HepG2 (cell line): ENCODE results near the gene SRSF10. TPM values are rescaled to one million over a fixed set of nuclear protein-coding genes. Genes with fewer than 3 reads are reported as not detected.

Source experiments
- EZH2 ChIP-seq: conservative IDR thresholded peaks from 2 replicates; pipeline ENCODE4 v1.6.1; 2012; ENCODE audit warnings: mild to moderate bottlenecking, low read depth, low read length, moderate library complexity
- GPBP1L1 ChIP-seq: sonication (generic); formaldehyde crosslinking; IDR thresholded peaks from 2 replicates; pipeline ENCODE4 v1.5.0; 2020; ENCODE audit warnings: mild to moderate bottlenecking, missing genetic modification reagents
- GTF2F1 ChIP-seq: fragments of 150-350 bp; IDR thresholded peaks from 2 replicates; pipeline ENCODE4 v1.6.1; 2014; ENCODE audit warnings: low read length
- HHEX ChIP-seq: IDR thresholded peaks from 2 replicates; pipeline ENCODE4 v1.6.1; 2016; ENCODE audit warnings: control low read depth
- KLF9 ChIP-seq: IDR thresholded peaks from 2 replicates; pipeline ENCODE4 v1.6.1; 2016; ENCODE audit warnings: low read depth
- MAFG ChIP-seq: sonication (generic); formaldehyde crosslinking; IDR thresholded peaks from 2 replicates; pipeline ENCODE4 v1.5.1; 2020; ENCODE audit warnings: mild to moderate bottlenecking, missing genetic modification reagents
- NFRKB ChIP-seq: fragments of 450-650 bp; IDR thresholded peaks from 2 replicates; pipeline ENCODE4 v1.6.1; 2017
- NR3C1 ChIP-seq: sonication (generic); formaldehyde crosslinking; IDR thresholded peaks from 2 replicates; pipeline ENCODE4 v1.4.0; 2020; ENCODE audit warnings: missing genetic modification reagents
- PAWR ChIP-seq: sonication (generic); formaldehyde crosslinking; IDR thresholded peaks from 2 replicates; pipeline ENCODE4 v1.4.0; 2020; ENCODE audit warnings: missing genetic modification reagents, mild to moderate bottlenecking, borderline replicate concordance
- PCBP2 ChIP-seq: fragments of 200-400 bp; formaldehyde crosslinking; optimal IDR thresholded peaks from 2 replicates; pipeline ENCODE3; 2018; ENCODE audit warnings: low read length, low read depth; ENCODE audit not compliant: poor library complexity, severe bottlenecking
- PHF8 ChIP-seq: sonication (generic); formaldehyde crosslinking; IDR thresholded peaks from 2 replicates; pipeline ENCODE4 v1.5.0; 2020; ENCODE audit warnings: missing genetic modification reagents
- SIX1 ChIP-seq: sonication (generic); formaldehyde crosslinking; IDR thresholded peaks from 2 replicates; pipeline ENCODE4 v1.4.0; 2020; ENCODE audit warnings: missing genetic modification reagents, borderline replicate concordance
- SP5 ChIP-seq: IDR thresholded peaks from 2 replicates; pipeline ENCODE4 v1.6.1; 2016; ENCODE audit warnings: low read depth, borderline replicate concordance
- TERF1 ChIP-seq: sonication (generic); formaldehyde crosslinking; IDR thresholded peaks from 2 replicates; pipeline ENCODE4 v1.8.0; 2022; ENCODE audit warnings: mild to moderate bottlenecking, missing genetic modification reagents, moderate library complexity
- XRCC5 ChIP-seq: fragments of 200-400 bp; formaldehyde crosslinking; optimal IDR thresholded peaks from 2 replicates; pipeline ENCODE3; 2017; ENCODE audit warnings: mild to moderate bottlenecking, low read length
- ZFP36L1 ChIP-seq: sonication (generic); formaldehyde crosslinking; IDR thresholded peaks from 2 replicates; pipeline ENCODE4 v1.8.0; 2022; ENCODE audit warnings: mild to moderate bottlenecking, missing genetic modification reagents, moderate library complexity
- ZNF30 ChIP-seq: sonication (generic); formaldehyde crosslinking; IDR thresholded peaks from 2 replicates; pipeline ENCODE4 v1.5.0; 2020; ENCODE audit warnings: mild to moderate bottlenecking, missing genetic modification reagents
- ZNF558 ChIP-seq: sonication (generic); formaldehyde crosslinking; IDR thresholded peaks from 2 replicates; pipeline ENCODE4 v1.9.0; 2022; ENCODE audit warnings: mild to moderate bottlenecking, missing genetic modification reagents, borderline replicate concordance
- ZNF660 ChIP-seq: sonication (generic); formaldehyde crosslinking; IDR thresholded peaks from 2 replicates; pipeline ENCODE4 v1.5.1; 2020; ENCODE audit warnings: mild to moderate bottlenecking, low read depth, missing genetic modification reagents, borderline replicate concordance
- ZNF790 ChIP-seq: sonication (generic); formaldehyde crosslinking; IDR thresholded peaks from 2 replicates; pipeline ENCODE4 v1.8.0; 2022; ENCODE audit warnings: missing genetic modification reagents, mild to moderate bottlenecking, borderline replicate concordance
- ZNF879 ChIP-seq: sonication (generic); formaldehyde crosslinking; IDR thresholded peaks from 2 replicates; pipeline ENCODE4 v1.8.1; 2023; ENCODE audit warnings: missing genetic modification reagents
- polyA plus RNA-seq, 8 experiments: library from polyadenylated mRNA; depleted of rRNA in 3 of 8; stranded (reverse) in 7 of 8; unstranded in 1 of 8; fragments of >200 nt; fragmentation: Illumina TruSeq in 4 of 8; extraction: Trizol in 4 of 8; gene quantifications; 2 replicates each; pipeline versions ENCODE4 v1.2.1 to v1.2.3, GENCODE V29; 2011 to 2016; ENCODE audit warnings: low read depth in 4 of 8, missing spikeins in 1 of 8, mixed read lengths in 1 of 8; ENCODE audit not compliant: insufficient read depth in 1 of 8
- total RNA-seq, 5 experiments: library from RNA; depleted of rRNA; stranded (reverse); fragments of >200 nt; fragmentation: Illumina TruSeq; extraction: Trizol; gene quantifications; 2 replicates each; pipeline ENCODE4 v1.2.3, GENCODE V29; 2016; ENCODE audit warnings: low read depth in 1 of 5
- TF ChIP-seq, protein P1 (sequence below): sonication (generic); formaldehyde crosslinking; IDR thresholded peaks from 2 replicates; pipeline ENCODE4 v1.5.1; 2020; ENCODE audit warnings: missing genetic modification reagents, mild to moderate bottlenecking, borderline replicate concordance
- TF ChIP-seq, protein P2 (sequence below): IDR thresholded peaks from 2 replicates; pipeline ENCODE4 v1.6.1; 2016

SRSF10 gene
- total and polyA plus RNA-seq, 2 of the 13 experiments (the other 11 are each of a cell fraction or from before 2014, with no cell fraction given) = 126 to 186 TPM

GRCh38 chr1:24021403-24022266 is 41.5 kb upstream of the SRSF10 start (continued):
- TF ChIP-seq PCBP2 (no peak), ZFP36L1 (CRISPR knock-in tag) (peak; percentile 78), ZNF790 (CRISPR knock-in tag) (no peak; the same call in 1 of the 2 replicates), TERF1 (no peak), SIX1 (CRISPR knock-in tag) (peak; percentile 87), ZNF30 (no peak), HHEX (peak; percentile 78), GPBP1L1 (no peak), PAWR (CRISPR knock-in tag) (no peak), XRCC5 (no peak), KLF9 (CRISPR knock-in tag) (peak; percentile 79; the same call in 1 of the 2 replicates), ZNF879 (CRISPR knock-in tag) (no peak), MAFG (CRISPR knock-in tag) (no peak), SP5 (CRISPR knock-in tag) (peak; percentile 77; the same call in 1 of the 2 replicates), EZH2 (no peak), NFRKB (no peak), NR3C1 (CRISPR knock-in tag) (no peak), ZNF660 (CRISPR knock-in tag) (no peak), PHF8 (CRISPR knock-in tag) (0 out of 2 replicates have a peak, but pooled peaks have one; percentile 20), GTF2F1 (no peak), ZNF558 (CRISPR knock-in tag) (no peak)
- TF ChIP-seq, protein P1, sequence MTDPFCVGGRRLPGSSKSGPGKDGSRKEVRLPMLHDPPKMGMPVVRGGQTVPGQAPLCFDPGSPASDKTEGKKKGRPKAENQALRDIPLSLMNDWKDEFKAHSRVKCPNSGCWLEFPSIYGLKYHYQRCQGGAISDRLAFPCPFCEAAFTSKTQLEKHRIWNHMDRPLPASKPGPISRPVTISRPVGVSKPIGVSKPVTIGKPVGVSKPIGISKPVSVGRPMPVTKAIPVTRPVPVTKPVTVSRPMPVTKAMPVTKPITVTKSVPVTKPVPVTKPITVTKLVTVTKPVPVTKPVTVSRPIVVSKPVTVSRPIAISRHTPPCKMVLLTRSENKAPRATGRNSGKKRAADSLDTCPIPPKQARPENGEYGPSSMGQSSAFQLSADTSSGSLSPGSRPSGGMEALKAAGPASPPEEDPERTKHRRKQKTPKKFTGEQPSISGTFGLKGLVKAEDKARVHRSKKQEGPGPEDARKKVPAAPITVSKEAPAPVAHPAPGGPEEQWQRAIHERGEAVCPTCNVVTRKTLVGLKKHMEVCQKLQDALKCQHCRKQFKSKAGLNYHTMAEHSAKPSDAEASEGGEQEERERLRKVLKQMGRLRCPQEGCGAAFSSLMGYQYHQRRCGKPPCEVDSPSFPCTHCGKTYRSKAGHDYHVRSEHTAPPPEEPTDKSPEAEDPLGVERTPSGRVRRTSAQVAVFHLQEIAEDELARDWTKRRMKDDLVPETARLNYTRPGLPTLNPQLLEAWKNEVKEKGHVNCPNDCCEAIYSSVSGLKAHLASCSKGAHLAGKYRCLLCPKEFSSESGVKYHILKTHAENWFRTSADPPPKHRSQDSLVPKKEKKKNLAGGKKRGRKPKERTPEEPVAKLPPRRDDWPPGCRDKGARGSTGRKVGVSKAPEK = no peak
- TF ChIP-seq, protein P2, sequence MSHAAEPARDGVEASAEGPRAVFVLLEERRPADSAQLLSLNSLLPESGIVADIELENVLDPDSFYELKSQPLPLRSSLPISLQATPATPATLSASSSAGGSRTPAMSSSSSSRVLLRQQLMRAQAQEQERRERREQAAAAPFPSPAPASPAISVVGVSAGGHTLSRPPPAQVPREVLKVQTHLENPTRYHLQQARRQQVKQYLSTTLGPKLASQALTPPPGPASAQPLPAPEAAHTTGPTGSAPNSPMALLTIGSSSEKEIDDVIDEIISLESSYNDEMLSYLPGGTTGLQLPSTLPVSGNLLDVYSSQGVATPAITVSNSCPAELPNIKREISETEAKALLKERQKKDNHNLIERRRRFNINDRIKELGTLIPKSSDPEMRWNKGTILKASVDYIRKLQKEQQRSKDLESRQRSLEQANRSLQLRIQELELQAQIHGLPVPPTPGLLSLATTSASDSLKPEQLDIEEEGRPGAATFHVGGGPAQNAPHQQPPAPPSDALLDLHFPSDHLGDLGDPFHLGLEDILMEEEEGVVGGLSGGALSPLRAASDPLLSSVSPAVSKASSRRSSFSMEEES (CRISPR knock-in tag) = peak; percentile 75
